GM23338 (cell line): Measurements from ENCODE around the gene EXOC3L4. TPM values are rescaled to one million over a fixed set of nuclear protein-coding genes. Genes with fewer than 3 reads are reported as not detected.

Experiments used
- ATAC-seq: fragments of 200-7000 bp; cut with Tn5 transposase; 3 replicates; pipeline ENCODE4 v1.9.1; 2020
- DNase-seq: peaks from one replicate; pipeline ENCODE4 v3.0.0-alpha.2; 2015; ENCODE audit warnings: low spot score
- H2AFZ ChIP-seq: fragments of 200-600 bp; sonication (generic); 2 replicates; pipeline ENCODE4 v1.8.0; 2016; ENCODE audit warnings: antibody characterized with exemption, mild to moderate bottlenecking, moderate library complexity
- H3F3A ChIP-seq: fragments of 200-600 bp; sonication (generic); replicated peaks from 2 replicates; pipeline ENCODE4 v1.8.0; 2017; ENCODE audit warnings: antibody characterized with exemption, mixed run types, low read depth
- H3K27ac ChIP-seq: fragments of 200-600 bp; sonication (generic); 2 replicates; pipeline ENCODE4 v1.6.1; 2016; ENCODE audit warnings: low read depth
- H3K27me3 ChIP-seq: fragments of 200-600 bp; sonication (generic); 2 replicates; pipeline ENCODE4 v1.8.0; 2016; ENCODE audit warnings: mild to moderate bottlenecking, mixed run types, moderate library complexity; ENCODE audit not compliant: insufficient read depth
- H3K36me3 ChIP-seq: fragments of 200-600 bp; sonication (generic); 2 replicates; pipeline ENCODE4 v1.8.0; 2016; ENCODE audit warnings: mild to moderate bottlenecking; ENCODE audit not compliant: insufficient read depth
- H3K4me1 ChIP-seq: fragments of 200-600 bp; sonication (generic); 2 replicates; pipeline ENCODE4 v1.8.0; 2016; ENCODE audit warnings: mild to moderate bottlenecking, moderate library complexity; ENCODE audit not compliant: insufficient read depth
- H3K4me2 ChIP-seq: fragments of 200-600 bp; sonication (generic); 2 replicates; pipeline ENCODE4 v1.7.1; 2017; ENCODE audit warnings: mixed run types
- H3K4me3 ChIP-seq: fragments of 200-600 bp; sonication (generic); 2 replicates; pipeline ENCODE4 v1.6.1; 2016; ENCODE audit warnings: mixed run types
- H3K79me2 ChIP-seq: fragments of 200-600 bp; sonication (generic); replicated peaks from 2 replicates; pipeline ENCODE4 v1.8.0; 2017; ENCODE audit warnings: mild to moderate bottlenecking; ENCODE audit not compliant: insufficient read depth
- H3K9me2 ChIP-seq: fragments of 200-600 bp; sonication (generic); 2 replicates; pipeline ENCODE4 v1.8.0; 2017; ENCODE audit not compliant: insufficient read depth
- H4K20me1 ChIP-seq: fragments of 200-600 bp; sonication (generic); replicated peaks from 2 replicates; pipeline ENCODE4 v1.8.0; 2017; ENCODE audit warnings: mild to moderate bottlenecking; ENCODE audit not compliant: insufficient read depth
- H3K27ac Mint-ChIP-seq: 2 replicates; pipeline ENCODE4 v1.8.0; 2020; ENCODE audit warnings: inconsistent platforms, mild to moderate bottlenecking, moderate library complexity, mixed read lengths
- H3K27me3 Mint-ChIP-seq: 3 replicates; pipeline ENCODE4 v1.8.0; 2022; ENCODE audit warnings: low read depth, mild to moderate bottlenecking, moderate library complexity, mixed read lengths, inconsistent platforms; ENCODE audit not compliant: insufficient read depth, poor library complexity
- H3K36me3 Mint-ChIP-seq: 3 replicates; pipeline ENCODE4 v1.8.0; 2021; ENCODE audit warnings: low read depth, mild to moderate bottlenecking, inconsistent platforms, moderate library complexity, mixed read lengths
- H3K4me1 Mint-ChIP-seq: 3 replicates; pipeline ENCODE4 v1.8.0; 2020; ENCODE audit warnings: mild to moderate bottlenecking, inconsistent platforms, mixed read lengths
- H3K4me3 Mint-ChIP-seq: 3 replicates; pipeline ENCODE4 v1.8.0; 2021; ENCODE audit warnings: moderate library complexity, mild to moderate bottlenecking, inconsistent platforms, mixed read lengths
- H3K9me3 Mint-ChIP-seq: 3 replicates; pipeline ENCODE4 v1.8.0; 2020; ENCODE audit warnings: moderate library complexity, mild to moderate bottlenecking, inconsistent platforms, mixed read lengths
- CREB1 ChIP-seq: fragments of 250-450 bp; sonication (Bioruptor Pico); IDR thresholded peaks from 2 replicates; pipeline ENCODE4 v1.5.0; 2020; ENCODE audit warnings: low read depth, mild to moderate bottlenecking, moderate library complexity
- ETS1 ChIP-seq: IDR thresholded peaks from 2 replicates; pipeline ENCODE4 v1.6.1; 2016; ENCODE audit warnings: antibody characterized with exemption
- EZH2 ChIP-seq: fragments of 200-600 bp; sonication (generic); IDR thresholded peaks from one replicate; pipeline ENCODE4 v1.8.0; 2017; ENCODE audit warnings: antibody characterized with exemption, mild to moderate bottlenecking, low read depth; ENCODE audit not compliant: unreplicated experiment
- EZH2phosphoT487 ChIP-seq: fragments of 200-600 bp; sonication (generic); IDR thresholded peaks from one replicate; pipeline ENCODE4 v1.8.1; 2018; ENCODE audit warnings: antibody characterized with exemption; ENCODE audit not compliant: unreplicated experiment
- JUNB ChIP-seq: IDR thresholded peaks from one replicate; pipeline ENCODE4 v1.6.1; 2016; ENCODE audit warnings: antibody characterized with exemption; ENCODE audit not compliant: unreplicated experiment
- NANOG ChIP-seq: IDR thresholded peaks from 2 replicates; pipeline ENCODE4 v1.6.1; 2016; ENCODE audit warnings: antibody characterized with exemption, borderline replicate concordance
- POLR2AphosphoS5 ChIP-seq: IDR thresholded peaks from 2 replicates; pipeline ENCODE4 v1.6.1; 2016; ENCODE audit warnings: antibody characterized with exemption, low read depth
- REST ChIP-seq: IDR thresholded peaks from one replicate; pipeline ENCODE4 v1.6.1; 2018; ENCODE audit warnings: antibody characterized with exemption; ENCODE audit not compliant: unreplicated experiment
- STAT1 ChIP-seq: IDR thresholded peaks from one replicate; pipeline ENCODE4 v1.6.1; 2016; ENCODE audit warnings: antibody characterized with exemption; ENCODE audit not compliant: unreplicated experiment
- ZNF114 ChIP-seq: fragments of 250-450 bp; sonication (Bioruptor Pico); IDR thresholded peaks from 2 replicates; pipeline ENCODE4 v1.5.0; 2020; ENCODE audit warnings: mild to moderate bottlenecking, moderate library complexity
- ZNF331 ChIP-seq: fragments of 250-450 bp; sonication (Bioruptor Pico); IDR thresholded peaks from 2 replicates; pipeline ENCODE4 v1.5.0; 2020; ENCODE audit warnings: low read depth, mild to moderate bottlenecking, moderate library complexity
- ZNF462 ChIP-seq: fragments of 250-450 bp; sonication (Bioruptor Pico); IDR thresholded peaks from 2 replicates; pipeline ENCODE4 v1.5.0; 2020; ENCODE audit warnings: mild to moderate bottlenecking, moderate library complexity
- polyA plus RNA-seq: library from polyadenylated mRNA; unstranded; fragments of >200 nt; fragmentation: Nextera tagmentation; extraction: Ambion mirVana; gene quantifications from 2 replicates; pipeline ENCODE4 v1.2.1, GENCODE V29; 2016
- total RNA-seq: library from RNA; depleted of rRNA; stranded (reverse); fragments of >200 nt; shearing (Covaris generic); gene quantifications from 2 replicates; pipeline ENCODE4 v1.2.3, GENCODE V29; 2014
- TF ChIP-seq, protein P1 (sequence below), 2 experiments: fragments of 200-600 bp in 1 of 2; sonication (generic) in 1 of 2; conservative IDR thresholded peaks; 2 replicates each; pipeline versions ENCODE4 v1.5.1 to v1.6.1; 2016 to 2017; ENCODE audit warnings: antibody characterized with exemption in 2 of 2, low read depth in 2 of 2, mild to moderate bottlenecking in 2 of 2, moderate library complexity in 1 of 2

The EXOC3L4 gene
- total and polyA plus RNA-seq, 2 experiments from 2014 or later, result not detected

DNA sequence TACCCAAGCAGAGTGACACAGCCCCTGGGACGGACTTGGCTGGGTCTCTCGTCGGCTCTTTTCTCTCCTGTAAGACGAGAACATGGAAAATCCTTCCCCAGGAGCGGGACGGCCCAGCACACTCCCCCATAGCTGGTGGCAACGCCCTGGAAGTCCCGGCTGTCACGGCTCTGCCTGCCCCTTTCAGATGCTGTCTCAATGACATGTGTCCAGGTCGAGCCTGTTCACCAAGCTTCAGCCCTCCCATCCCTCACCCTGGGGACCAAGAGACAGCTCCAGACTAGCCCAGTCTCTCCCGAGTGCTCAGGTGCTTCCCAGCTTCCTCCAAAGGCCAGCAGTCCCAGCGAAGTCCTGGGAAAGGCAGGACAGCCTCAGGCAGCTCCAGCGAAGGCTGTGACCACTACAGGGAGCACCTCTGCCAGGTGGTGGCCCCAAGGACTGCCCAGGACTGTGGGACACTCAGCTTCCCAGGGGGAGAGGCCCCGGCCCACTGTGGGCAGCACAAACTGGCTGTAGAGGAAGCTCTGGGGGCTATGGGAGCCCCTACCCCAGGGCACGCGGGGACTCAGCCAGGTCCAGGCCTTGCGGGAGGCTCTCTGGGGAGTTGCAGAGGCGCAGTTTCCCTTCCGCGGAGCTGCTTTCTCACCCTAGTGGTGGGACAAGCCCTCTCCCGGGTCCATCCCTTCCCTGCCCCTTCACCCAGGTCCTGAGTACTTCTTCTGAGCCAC is 62.3 kb downstream of the EXOC3L4 start:
- TF ChIP-seq, protein P1, sequence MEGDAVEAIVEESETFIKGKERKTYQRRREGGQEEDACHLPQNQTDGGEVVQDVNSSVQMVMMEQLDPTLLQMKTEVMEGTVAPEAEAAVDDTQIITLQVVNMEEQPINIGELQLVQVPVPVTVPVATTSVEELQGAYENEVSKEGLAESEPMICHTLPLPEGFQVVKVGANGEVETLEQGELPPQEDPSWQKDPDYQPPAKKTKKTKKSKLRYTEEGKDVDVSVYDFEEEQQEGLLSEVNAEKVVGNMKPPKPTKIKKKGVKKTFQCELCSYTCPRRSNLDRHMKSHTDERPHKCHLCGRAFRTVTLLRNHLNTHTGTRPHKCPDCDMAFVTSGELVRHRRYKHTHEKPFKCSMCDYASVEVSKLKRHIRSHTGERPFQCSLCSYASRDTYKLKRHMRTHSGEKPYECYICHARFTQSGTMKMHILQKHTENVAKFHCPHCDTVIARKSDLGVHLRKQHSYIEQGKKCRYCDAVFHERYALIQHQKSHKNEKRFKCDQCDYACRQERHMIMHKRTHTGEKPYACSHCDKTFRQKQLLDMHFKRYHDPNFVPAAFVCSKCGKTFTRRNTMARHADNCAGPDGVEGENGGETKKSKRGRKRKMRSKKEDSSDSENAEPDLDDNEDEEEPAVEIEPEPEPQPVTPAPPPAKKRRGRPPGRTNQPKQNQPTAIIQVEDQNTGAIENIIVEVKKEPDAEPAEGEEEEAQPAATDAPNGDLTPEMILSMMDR (conservative IDR thresholded peaks at IDR 0.05; ENCODE audit: low read depth in 2 of 2), result no peak
- TF ChIP-seq CREB1 (CRISPR knock-in tag), result no peak
- no peak for TF ChIP-seq JUNB
- no peak for TF ChIP-seq ZNF331 (CRISPR knock-in tag)
- TF ChIP-seq POLR2AphosphoS5, result no peak
- no peak for TF ChIP-seq EZH2
- no peak for TF ChIP-seq REST
- no peak for TF ChIP-seq NANOG
- no peak for TF ChIP-seq EZH2phosphoT487
- TF ChIP-seq STAT1, result no peak
- TF ChIP-seq ZNF114 (CRISPR knock-in tag), result no peak
- TF ChIP-seq ETS1, result no peak
- TF ChIP-seq ZNF462 (CRISPR knock-in tag), result no peak
- peak; percentile 40 for DNase-seq
- Histone ChIP-seq H3K9me2 (no peaks in the 10 kb centered on the region), H3K4me3 (no peak overlapping the region), H3K27me3 (no peaks in the 10 kb centered on the region), H3F3A (no peaks in the 10 kb centered on the region), H3K4me2 (no peak overlapping the region), H4K20me1 (no peaks in the 10 kb centered on the region), H3K4me1 (no peaks in the 10 kb centered on the region), H3K36me3 (no peaks in the 10 kb centered on the region), H3K79me2 (no peaks in the 10 kb centered on the region), H3K27ac (no peak overlapping the region), H2AFZ (peak overlapping the region; percentile 88)
- H3K36me3 Mint-ChIP-seq, result 0 out of 3 replicates have a peak, but pooled peaks cover 2% of the 10 kb centered on the region
- H3K4me3 Mint-ChIP-seq, result no peak overlapping the region
- ATAC-seq, result peak; percentile 82
- H3K9me3 Mint-ChIP-seq, result peaks cover 8% of the 10 kb centered on the region; the same call in 2 of the 3 replicates
- H3K27ac Mint-ChIP-seq, result no peak overlapping the region; the same call in 1 of the 2 replicates
- H3K4me1 Mint-ChIP-seq, result peaks cover 3% of the 10 kb centered on the region; the same call in 2 of the 3 replicates
- H3K27me3 Mint-ChIP-seq, result peaks cover 9% of the 10 kb centered on the region
